Esophagus squamous epithelium (tissue), 5 donors: ENCODE data around the gene GLIPR1L1. TPM values are rescaled to one million over a fixed set of nuclear protein-coding genes. Genes with fewer than 3 reads are reported as not detected.
A peak's percentile ranks its signal among the peaks of the same experiment; 100 is the strongest.

Experiments used
- DNase-seq: peaks from one replicate; lab custom pipeline; 2025; lab: John Stamatoyannopoulos, UW
- H3K27ac ChIP-seq, 4 donors: fragments of 200-600 bp; sonication (generic); one replicate each; pipeline ENCODE4 v1.5.1; 2016 to 2019; ENCODE audit warnings: mild to moderate bottlenecking in 1 of 4
- H3K27me3 ChIP-seq, 4 donors: fragments of 200-600 bp; sonication (generic); 1 replicate in 3 of 4; 2 replicates in 1 of 4; pipeline versions ENCODE4 v1.5.1 to v1.6.0; 2017 to 2021; ENCODE audit warnings: antibody characterized with exemption in 1 of 4
- H3K36me3 ChIP-seq, 3 donors: fragments of 200-600 bp; sonication (generic); one replicate each; pipeline ENCODE4 v1.5.1; 2016 to 2019
- H3K4me1 ChIP-seq, 3 donors: fragments of 200-600 bp; sonication (generic); one replicate each; pipeline ENCODE4 v1.5.1; 2017 to 2019
- H3K4me3 ChIP-seq, 4 donors: fragments of 200-600 bp; sonication (generic); 1 replicate in 3 of 4; 2 replicates in 1 of 4; pipeline ENCODE4 v1.5.1; 2016 to 2019; ENCODE audit warnings: mild to moderate bottlenecking in 2 of 4, moderate library complexity in 1 of 4
- H3K9me3 ChIP-seq, 3 donors: fragments of 200-600 bp; sonication (generic); one replicate each; pipeline ENCODE4 v1.5.1; 2016 to 2019
- POLR2A ChIP-seq, 4 donors: fragments of 450-650 bp; IDR thresholded peaks; one replicate each; pipeline ENCODE4 v1.6.1; 2017; ENCODE audit warnings: antibody characterized with exemption in 4 of 4, mild to moderate bottlenecking in 4 of 4, moderate library complexity in 3 of 4
- WGBS, 2 donors: methylation state at CpG; one replicate each; pipeline ENCODE4 v1.1.5; 2018; 5-methylcytosine and 5-hydroxymethylcytosine counted together
- intact Hi-C: fragments of 100-400 bp; cut with DNase I; formaldehyde crosslinking; loops from one replicate; pipeline ENCODE4 v1.15.0; 2022
- total RNA-seq, 4 donors: library from RNA; depleted of rRNA; stranded (reverse); fragments of >200 nt; gene quantifications; one replicate each; pipeline ENCODE4 v1.1.0, GENCODE V29; 2016
- TF ChIP-seq, protein P1 (sequence below), 6 experiments: fragments of 450-650 bp in 4 of 6; fragments of 200-600 bp in 2 of 6; sonication (generic) in 2 of 6; IDR thresholded peaks; one replicate each; pipeline ENCODE4 v1.5.1; 2016 to 2019; ENCODE audit warnings: antibody characterized with exemption in 6 of 6, mild to moderate bottlenecking in 4 of 6, moderate library complexity in 4 of 6
- donor health status: DM: yes; HTN: yes; CAD: no.

The GLIPR1L1 gene, protein sequence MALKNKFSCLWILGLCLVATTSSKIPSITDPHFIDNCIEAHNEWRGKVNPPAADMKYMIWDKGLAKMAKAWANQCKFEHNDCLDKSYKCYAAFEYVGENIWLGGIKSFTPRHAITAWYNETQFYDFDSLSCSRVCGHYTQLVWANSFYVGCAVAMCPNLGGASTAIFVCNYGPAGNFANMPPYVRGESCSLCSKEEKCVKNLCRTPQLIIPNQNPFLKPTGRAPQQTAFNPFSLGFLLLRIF
- not detected for total RNA-seq

DNA sequence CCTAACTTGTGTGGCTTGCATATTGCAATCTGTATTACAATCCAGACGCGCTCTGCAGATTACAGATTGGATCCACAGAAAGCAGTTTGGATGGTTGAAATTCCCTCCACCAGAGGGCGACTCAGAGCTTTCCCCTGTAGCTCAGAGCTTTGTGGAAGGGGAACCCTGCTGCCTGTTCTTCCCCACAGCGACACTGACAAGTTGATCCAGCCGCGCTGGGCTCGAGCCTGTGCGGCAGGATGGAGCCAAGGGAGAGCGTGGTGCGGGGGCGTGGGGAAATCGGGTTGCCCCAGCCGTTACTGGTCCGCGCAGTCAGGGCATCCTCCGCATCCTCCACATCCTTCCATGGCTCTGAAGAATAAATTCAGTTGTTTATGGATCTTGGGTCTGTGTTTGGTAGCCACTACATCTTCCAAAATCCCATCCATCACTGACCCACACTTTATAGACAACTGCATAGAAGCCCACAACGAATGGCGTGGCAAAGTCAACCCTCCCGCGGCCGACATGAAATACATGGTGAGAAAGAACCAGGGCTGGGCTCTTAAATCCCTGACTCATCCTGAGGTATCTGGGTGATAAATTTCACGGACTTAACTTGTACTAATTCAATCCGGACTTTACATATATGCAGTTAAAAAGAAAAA, at the start of gene GLIPR1L1:
TSS of gene GLIPR1L1 (plus strand) at position 287 of the 647 bp plus-strand sequence. CDS start at position 346, 59 bp downstream.
- 2 to 9% methylated on average over 10 to 21 of the region's 23 CpGs for WGBS, 2 donors
- H3K27ac ChIP-seq = peak within 1 kb of the TSS in 2 of 4 donors; percentile 7 to 38

DNA sequence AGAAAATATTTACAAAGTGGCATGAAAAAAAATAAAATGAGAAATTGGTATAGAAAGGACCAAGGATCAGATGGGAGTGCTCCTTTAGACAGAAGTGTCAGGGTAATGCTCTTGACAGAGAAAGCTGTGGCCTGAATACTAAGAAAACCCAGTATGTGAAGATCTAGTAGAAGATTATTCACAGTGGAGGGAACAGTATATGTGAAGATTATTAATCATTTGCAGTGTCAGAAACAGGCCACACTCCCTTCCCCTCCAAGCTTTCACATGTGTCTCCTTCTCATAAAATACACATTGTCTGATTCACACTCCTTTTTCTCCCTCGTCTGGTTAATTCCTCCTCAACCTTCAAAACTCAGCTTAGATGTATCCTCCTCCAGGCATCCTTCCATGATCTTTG, 45.6 kb upstream of the GLIPR1L1 start:
- no peak for DNase-seq
- Histone ChIP-seq H3K4me1 (peaks cover 0 to 11% (median 0%) of the 10 kb centered on the region in 3 donors), H3K27ac (no peak overlapping the region), H3K4me3 (no peak overlapping the region), H3K9me3 (no peaks in the 10 kb centered on the region), H3K36me3 (no peaks in the 10 kb centered on the region), H3K27me3 (no peaks in the 10 kb centered on the region)
- intact Hi-C loops = loop anchor here (10.0 kb wide), 1 partner anchor 484 kb away; no protein-coding TSS in a partner anchor
- 50 to 58% methylated on average over 1 of the region's 1 CpG for WGBS, 2 donors
- no peak for TF ChIP-seq POLR2A (IDR thresholded peaks at IDR 0.05)
- TF ChIP-seq, protein P1, sequence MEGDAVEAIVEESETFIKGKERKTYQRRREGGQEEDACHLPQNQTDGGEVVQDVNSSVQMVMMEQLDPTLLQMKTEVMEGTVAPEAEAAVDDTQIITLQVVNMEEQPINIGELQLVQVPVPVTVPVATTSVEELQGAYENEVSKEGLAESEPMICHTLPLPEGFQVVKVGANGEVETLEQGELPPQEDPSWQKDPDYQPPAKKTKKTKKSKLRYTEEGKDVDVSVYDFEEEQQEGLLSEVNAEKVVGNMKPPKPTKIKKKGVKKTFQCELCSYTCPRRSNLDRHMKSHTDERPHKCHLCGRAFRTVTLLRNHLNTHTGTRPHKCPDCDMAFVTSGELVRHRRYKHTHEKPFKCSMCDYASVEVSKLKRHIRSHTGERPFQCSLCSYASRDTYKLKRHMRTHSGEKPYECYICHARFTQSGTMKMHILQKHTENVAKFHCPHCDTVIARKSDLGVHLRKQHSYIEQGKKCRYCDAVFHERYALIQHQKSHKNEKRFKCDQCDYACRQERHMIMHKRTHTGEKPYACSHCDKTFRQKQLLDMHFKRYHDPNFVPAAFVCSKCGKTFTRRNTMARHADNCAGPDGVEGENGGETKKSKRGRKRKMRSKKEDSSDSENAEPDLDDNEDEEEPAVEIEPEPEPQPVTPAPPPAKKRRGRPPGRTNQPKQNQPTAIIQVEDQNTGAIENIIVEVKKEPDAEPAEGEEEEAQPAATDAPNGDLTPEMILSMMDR (IDR thresholded peaks at IDR 0.05) = no peak

More for the DNA sequence above, at the start of gene GLIPR1L1:
- H3K9me3 ChIP-seq = no peaks in the 10 kb centered on the region
- DNase-seq = peak; percentile 25
- TF ChIP-seq POLR2A (IDR thresholded peaks at IDR 0.05) = no peak
- TF ChIP-seq, protein P1 (IDR thresholded peaks at IDR 0.05) = peak; percentile 74 to 95 (median 88)
- peak within 1 kb of the TSS; percentile 14 to 63 (median 40) for H3K4me3 ChIP-seq
- intact Hi-C loops = loop anchor here (5.0 kb wide), 1 partner anchor 173 kb away; no protein-coding TSS in a partner anchor
- no peaks in the 10 kb centered on the region for H3K36me3 ChIP-seq
- H3K4me1 ChIP-seq = peaks cover 0 to 21% (median 5%) of the 10 kb centered on the region in 3 donors
- H3K27me3 ChIP-seq = no peaks in the 10 kb centered on the region

DNA sequence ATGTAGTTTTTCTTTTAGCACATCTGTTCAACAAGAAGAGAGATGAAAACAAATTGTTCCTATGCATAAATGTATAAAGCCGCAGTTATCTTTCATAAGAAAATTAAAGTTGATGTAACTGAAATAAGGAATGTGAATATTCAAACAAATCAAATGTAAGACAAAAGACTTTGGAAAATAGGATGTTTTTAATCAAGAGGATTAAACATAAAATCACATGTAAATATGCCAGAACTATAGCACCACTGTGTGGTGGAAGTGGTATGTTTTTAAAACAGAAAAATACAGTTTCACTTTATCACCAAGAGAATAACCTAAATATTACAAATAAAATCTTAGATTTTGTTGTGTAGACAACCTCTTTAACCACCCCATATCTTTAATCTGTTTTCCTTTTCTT, 44.7 kb upstream of the GLIPR1L1 start:
- intact Hi-C loops = loop anchor here (10.0 kb wide), 1 partner anchor 485 kb away; no protein-coding TSS in a partner anchor
- DNase-seq = no peak

DNA sequence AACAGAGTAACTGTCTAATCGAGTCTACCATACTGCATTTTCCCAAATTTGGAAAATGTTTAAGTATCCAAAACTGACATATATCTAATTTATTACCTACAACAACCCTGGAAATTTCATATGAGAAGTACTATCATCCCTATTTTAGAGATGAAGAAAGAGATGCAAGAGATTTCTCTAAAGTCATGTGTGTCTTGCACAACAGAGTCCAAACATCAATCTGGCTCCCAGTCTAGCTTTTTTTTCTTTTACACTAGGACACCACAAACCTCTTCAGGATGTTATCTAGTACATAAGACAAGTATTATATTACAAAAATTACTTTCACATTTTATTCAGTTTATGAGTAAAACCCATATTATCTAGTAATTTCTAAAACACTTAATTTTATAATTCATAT, 43.5 kb upstream of the GLIPR1L1 start:
- Histone ChIP-seq H3K4me3 (no peak overlapping the region), H3K27me3 (no peaks in the 10 kb centered on the region), H3K36me3 (no peaks in the 10 kb centered on the region), H3K4me1 (peaks cover 0 to 11% (median 0%) of the 10 kb centered on the region in 3 donors), H3K27ac (no peak overlapping the region), H3K9me3 (no peaks in the 10 kb centered on the region)
- WGBS, 2 donors = 84 to 85% methylated on average over 1 of the region's 1 CpG
- intact Hi-C loops = no loop called here
- DNase-seq = no peak
- TF ChIP-seq POLR2A (IDR thresholded peaks at IDR 0.05) = no peak
- TF ChIP-seq, protein P1 (IDR thresholded peaks at IDR 0.05) = no peak

More for the DNA sequence above, 44.7 kb upstream of the GLIPR1L1 start:
- H3K36me3 ChIP-seq = no peaks in the 10 kb centered on the region
- H3K9me3 ChIP-seq = no peaks in the 10 kb centered on the region
- H3K27ac ChIP-seq = no peak overlapping the region
- 68 to 82% methylated on average over 1 of the region's 1 CpG for WGBS, 2 donors
- H3K4me1 ChIP-seq = peaks cover 0 to 11% (median 0%) of the 10 kb centered on the region in 3 donors
- H3K27me3 ChIP-seq = no peaks in the 10 kb centered on the region
- H3K4me3 ChIP-seq = no peak overlapping the region
- TF ChIP-seq, protein P1 (IDR thresholded peaks at IDR 0.05) = peak in 3 of 6 experiments; percentile 21 to 57 (median 34)
- no peak for TF ChIP-seq POLR2A (IDR thresholded peaks at IDR 0.05)

DNA sequence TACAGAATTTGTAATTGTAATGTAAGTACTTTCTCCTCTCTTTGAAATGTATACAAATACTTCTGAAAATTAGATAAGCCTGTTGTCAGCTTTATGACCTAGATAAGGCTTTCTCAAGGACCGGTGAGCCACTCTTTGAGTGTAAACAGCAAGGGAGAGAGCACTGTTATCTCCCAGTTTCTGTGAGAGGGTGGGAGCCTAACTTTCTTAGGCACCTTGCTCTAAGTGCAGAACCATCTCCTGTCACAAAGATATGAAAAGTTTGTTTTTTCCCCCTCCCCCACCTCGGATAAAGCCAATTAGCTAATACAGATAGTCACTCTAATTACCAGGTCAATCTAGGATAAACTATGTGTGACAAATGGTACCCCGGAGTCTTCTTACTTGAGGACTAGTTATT, 40.1 kb upstream of the GLIPR1L1 start:
- no peak overlapping the region for H3K4me3 ChIP-seq
- TF ChIP-seq, protein P1 (IDR thresholded peaks at IDR 0.05) = no peak
- no peak for TF ChIP-seq POLR2A (IDR thresholded peaks at IDR 0.05)
- H3K27me3 ChIP-seq = no peaks in the 10 kb centered on the region
- DNase-seq = no peak
- no peaks in the 10 kb centered on the region for H3K36me3 ChIP-seq
- no peaks in the 10 kb centered on the region for H3K9me3 ChIP-seq
- peaks cover 0 to 3% (median 0%) of the 10 kb centered on the region in 3 donors for H3K4me1 ChIP-seq
- WGBS, 2 donors = 36 to 55% methylated on average over 3 of the region's 3 CpGs
- H3K27ac ChIP-seq = no peak overlapping the region
- intact Hi-C loops = no loop called here
